Uterus (tissue), 4 donors: ENCODE data around the gene IL37. TPM values are rescaled to one million over a fixed set of nuclear protein-coding genes. Genes with fewer than 3 reads are reported as not detected.
A peak's percentile ranks its signal among the peaks of the same experiment; 100 is the strongest.

Experiments
- DNase-seq, 2 donors: peaks; one replicate each; pipeline ENCODE4 v3.0.0-alpha.2; 2019 to 2020
- H3K27ac ChIP-seq, 2 donors: fragments of 200-600 bp; sonication (generic); 1 replicate in 1 of 2; 2 replicates in 1 of 2; pipeline ENCODE4 v1.5.1; 2016 to 2018
- H3K27me3 ChIP-seq, 2 donors: fragments of 200-600 bp; sonication (generic); one replicate each; pipeline ENCODE4 v1.5.1; 2018 to 2019; ENCODE audit warnings: control low read depth in 1 of 2
- H3K36me3 ChIP-seq, 2 donors: fragments of 200-600 bp; sonication (generic); one replicate each; pipeline ENCODE4 v1.5.1; 2019; ENCODE audit warnings: control low read depth in 1 of 2
- H3K4me1 ChIP-seq, 2 donors: fragments of 200-600 bp; sonication (generic); one replicate each; pipeline ENCODE4 v1.5.1; 2018 to 2019; ENCODE audit warnings: control low read depth in 1 of 2
- H3K4me3 ChIP-seq, 2 donors: fragments of 200-600 bp; sonication (generic); 1 replicate in 1 of 2; 2 replicates in 1 of 2; pipeline ENCODE4 v1.5.1; 2018 to 2019; ENCODE audit warnings: mild to moderate bottlenecking in 1 of 2
- H3K9me3 ChIP-seq, 2 donors: fragments of 200-600 bp; sonication (generic); one replicate each; pipeline ENCODE4 v1.5.1; 2019; ENCODE audit warnings: control low read depth in 1 of 2
- CTCF ChIP-seq, 4 experiments: fragments of 200-600 bp in 2 of 4; fragments of 450-650 bp in 2 of 4; sonication (generic) in 2 of 4; IDR thresholded peaks; one replicate each; pipeline ENCODE4 v1.5.1; 2016 to 2019; ENCODE audit warnings: antibody characterized with exemption in 4 of 4, mild to moderate bottlenecking in 2 of 4, moderate library complexity in 1 of 4
- POLR2A ChIP-seq, 2 donors: fragments of 450-650 bp; IDR thresholded peaks; one replicate each; pipeline ENCODE4 v1.6.1; 2016; ENCODE audit warnings: antibody characterized with exemption in 2 of 2, mild to moderate bottlenecking in 1 of 2, moderate library complexity in 1 of 2
- intact Hi-C: fragments of 100-400 bp; cut with DNase I; formaldehyde crosslinking; loops from one replicate; pipeline ENCODE4 v1.15.1; 2023; ENCODE audit warnings: low total_unique reads
- total RNA-seq, 4 donors: library from RNA; depleted of rRNA in 3 of 4; stranded (reverse); fragments of >200 nt in 3 of 4; gene quantifications; one replicate each; pipeline versions ENCODE4 v1.1.0 to v1.2.4, GENCODE V29; 2014 to 2023
- donor health status: DM: yes; HTN: yes; CAD: no.

The IL37 gene
- total RNA-seq, 4 donors from 2014 or later: not detected

DNA sequence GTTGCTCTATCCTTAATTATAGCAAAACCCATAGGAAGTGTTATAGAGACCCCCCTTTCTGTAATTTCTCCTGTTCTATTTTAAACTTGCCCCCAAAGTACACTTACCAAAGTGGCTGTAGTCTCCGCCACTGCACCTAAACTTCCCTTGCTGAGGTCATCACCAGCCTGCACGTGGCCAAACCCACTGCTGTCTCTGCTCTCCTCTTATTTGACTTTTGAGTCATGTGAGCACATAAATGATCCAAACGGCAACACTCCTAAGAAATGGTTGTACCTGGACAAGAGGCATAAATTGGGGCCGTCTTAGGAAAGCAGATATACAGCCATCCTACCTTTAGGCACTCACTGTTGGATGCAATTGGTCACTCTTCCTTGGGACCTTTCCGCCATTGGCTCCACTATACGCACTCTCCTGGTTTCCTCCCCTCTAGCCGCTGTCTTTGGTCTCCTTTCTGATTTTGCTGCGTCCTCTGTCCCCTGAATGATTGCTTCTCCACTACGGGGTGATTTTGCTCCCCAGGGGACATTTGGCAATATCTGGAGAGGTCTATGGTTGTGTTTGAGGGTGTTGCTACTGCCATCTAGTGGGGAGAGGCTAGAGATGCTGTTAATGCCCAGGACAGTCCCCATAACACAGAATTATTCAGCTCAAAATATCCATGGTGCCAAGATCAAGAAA lies 47.6 kb downstream of the IL37 start:
- DNase-seq: no peak
- no peaks in the 10 kb centered on the region for H3K4me1 ChIP-seq
- H3K27ac ChIP-seq: no peak overlapping the region
- no peak overlapping the region for H3K4me3 ChIP-seq
- H3K9me3 ChIP-seq: no peaks in the 10 kb centered on the region
- TF ChIP-seq POLR2A (IDR thresholded peaks at IDR 0.05) (no peak), CTCF (IDR thresholded peaks at IDR 0.05) (peak in 2 of 4 experiments; percentile 29 to 30)
- no peaks in the 10 kb centered on the region for H3K27me3 ChIP-seq
- intact Hi-C loops: no loop called here
- H3K36me3 ChIP-seq: no peaks in the 10 kb centered on the region

GRCh38 chr2:112959109-112959812 lies 48.3 kb downstream of the IL37 start:
- intact Hi-C loops: no loop called here
- Histone ChIP-seq H3K9me3 (no peaks in the 10 kb centered on the region), H3K27me3 (no peaks in the 10 kb centered on the region), H3K4me3 (no peak overlapping the region), H3K27ac (no peak overlapping the region), H3K36me3 (no peaks in the 10 kb centered on the region), H3K4me1 (no peaks in the 10 kb centered on the region)
- no peak for TF ChIP-seq POLR2A (IDR thresholded peaks at IDR 0.05)
- TF ChIP-seq CTCF (IDR thresholded peaks at IDR 0.05): no peak
- DNase-seq: no peak

DNA sequence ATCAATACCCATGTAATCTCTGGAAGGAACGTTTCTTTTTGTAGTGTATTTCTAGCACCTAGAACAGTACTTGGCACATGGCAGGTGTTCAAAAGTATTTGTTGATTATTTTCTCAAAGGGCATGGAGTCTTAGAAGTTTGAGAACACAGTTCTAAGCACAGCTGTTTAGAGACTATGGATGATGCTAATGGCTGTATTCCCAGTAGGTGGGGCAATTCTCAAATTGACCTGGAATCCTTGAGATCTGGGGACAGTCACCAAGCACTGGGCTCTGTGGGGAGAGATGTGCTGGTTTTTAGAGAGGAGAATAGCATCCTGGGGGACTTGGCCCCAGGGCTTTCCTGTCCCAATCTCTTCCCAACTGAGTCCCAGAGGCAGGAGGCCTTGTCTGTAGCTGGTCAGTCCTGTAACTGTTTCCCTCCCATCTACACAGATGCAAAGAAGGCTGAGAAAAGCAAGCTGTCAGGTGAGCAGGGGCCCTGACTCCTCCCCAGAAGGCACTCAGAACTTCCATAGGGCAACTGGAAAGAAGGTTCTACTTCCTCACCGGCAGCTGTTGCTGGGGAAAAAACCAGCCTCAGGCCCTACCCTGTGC lies 49.4 kb downstream of the IL37 start:
- no peaks in the 10 kb centered on the region for H3K27me3 ChIP-seq
- intact Hi-C loops: no loop called here
- no peak for TF ChIP-seq CTCF (IDR thresholded peaks at IDR 0.05)
- TF ChIP-seq POLR2A (IDR thresholded peaks at IDR 0.05): no peak
- DNase-seq: no peak
- no peak overlapping the region for H3K27ac ChIP-seq
- H3K36me3 ChIP-seq: no peaks in the 10 kb centered on the region
- H3K9me3 ChIP-seq: no peaks in the 10 kb centered on the region
- no peak overlapping the region for H3K4me3 ChIP-seq
- H3K4me1 ChIP-seq: no peaks in the 10 kb centered on the region

GRCh38 chr2:112962308-112963175 lies 51.6 kb downstream of the IL37 start:
- no peak for DNase-seq
- H3K9me3 ChIP-seq: no peaks in the 10 kb centered on the region
- no peaks in the 10 kb centered on the region for H3K27me3 ChIP-seq
- no peak overlapping the region for H3K27ac ChIP-seq
- TF ChIP-seq POLR2A (IDR thresholded peaks at IDR 0.05): no peak
- no peak for TF ChIP-seq CTCF (IDR thresholded peaks at IDR 0.05)
- no peaks in the 10 kb centered on the region for H3K4me1 ChIP-seq
- no peak overlapping the region for H3K4me3 ChIP-seq
- H3K36me3 ChIP-seq: no peaks in the 10 kb centered on the region
- intact Hi-C loops: no loop called here
